ENCODE data around the gene CDH23. TPM values are rescaled to one million over a fixed set of nuclear protein-coding genes. Genes with fewer than 3 reads are reported as not detected.

CDH23 gene
- total RNA-seq, 1 experiment from 2014 or later, result 0.06 TPM

GRCh38 chr10:71719464-71720201, 322.9 kb downstream of the CDH23 start, which contains the start of gene C10orf105:
C10orf105 (minus strand) TSS chr10:71719778; CDS start chr10:71716337, 3,441 bp downstream.
- no peak for DNase-seq (ENCODE audit: low read depth)

- DNase-seq (ENCODE audit: low read depth), result no peak
Measured at GRCh38 chr10:71720288-71720687, 323.6 kb downstream of the CDH23 start.

- no peak for DNase-seq (ENCODE audit: low read depth)
Measured at GRCh38 chr10:71721313-71721712, 324.6 kb downstream of the CDH23 start.

GRCh38 chr10:71722849-71723248, 326.1 kb downstream of the CDH23 start:
- DNase-seq (ENCODE audit: low read depth), result no peak

- DNase-seq (ENCODE audit: low read depth), result no peak
Measured at GRCh38 chr10:71723311-71723710, 326.6 kb downstream of the CDH23 start.

- no peak for DNase-seq (ENCODE audit: low read depth)
Measured at GRCh38 chr10:71724539-71724938, 327.8 kb downstream of the CDH23 start.

GRCh38 chr10:71725249-71725648, 328.5 kb downstream of the CDH23 start:
- DNase-seq (ENCODE audit: low read depth), result no peak

- DNase-seq (ENCODE audit: low read depth), result no peak
Measured at GRCh38 chr10:71725998-71726579, 329.4 kb downstream of the CDH23 start.

- no peak for DNase-seq (ENCODE audit: low read depth)
Measured at GRCh38 chr10:71726580-71727104, 329.9 kb downstream of the CDH23 start.

GRCh38 chr10:71727105-71727737, 330.5 kb downstream of the CDH23 start:
- no peak for DNase-seq (ENCODE audit: low read depth)

- peak; percentile 20 for DNase-seq (ENCODE audit: low read depth)
Measured at GRCh38 chr10:71727738-71728737, 331.3 kb downstream of the CDH23 start.

- DNase-seq (ENCODE audit: low read depth), result no peak
Measured at GRCh38 chr10:71729161-71729636, 332.5 kb downstream of the CDH23 start.

GRCh38 chr10:71731791-71732190, 335.1 kb downstream of the CDH23 start:
- no peak for DNase-seq (ENCODE audit: low read depth)

GRCh38 chr10:71734797-71735196, 338.1 kb downstream of the CDH23 start:
- DNase-seq (ENCODE audit: low read depth), result no peak

- DNase-seq (ENCODE audit: low read depth), result no peak
Measured at GRCh38 chr10:71735709-71736569, 339.2 kb downstream of the CDH23 start.

- DNase-seq (ENCODE audit: low read depth), result no peak
Measured at GRCh38 chr10:71736570-71736952, 339.8 kb downstream of the CDH23 start.

- DNase-seq (ENCODE audit: low read depth), result no peak
Measured at GRCh38 chr10:71737001-71737833, 340.5 kb downstream of the CDH23 start.

GRCh38 chr10:71737834-71738197, 341.1 kb downstream of the CDH23 start:
- DNase-seq (ENCODE audit: low read depth), result no peak

GRCh38 chr10:71739358-71739900, 342.7 kb downstream of the CDH23 start:
- DNase-seq (ENCODE audit: low read depth), result no peak
